Left renal pelvis (tissue), 4 donors: ENCODE results near the gene NUFIP2. TPM values are rescaled to one million over a fixed set of nuclear protein-coding genes. Genes with fewer than 3 reads are reported as not detected.
"Not testable (repeated sequence)": the region's sequence is repeated elsewhere in the genome, so short reads cannot be mapped to it uniquely, and the experiment has no call there.

Source experiments
- DNase-seq, 4 donors: peaks; one replicate each; pipeline ENCODE4 v3.0.0-alpha.2; 2013; ENCODE audit warnings: low read depth in 4 of 4, low spot score in 3 of 4
- polyA plus RNA-seq, 4 donors: library from polyadenylated mRNA; unstranded; fragments of 120-200 nt; gene quantifications; one replicate each; pipeline ENCODE4 v1.2.1, GENCODE V29; 2013; ENCODE audit not compliant: insufficient read length in 4 of 4

NUFIP2 gene
- polyA plus RNA-seq, 4 donors = 35.3 to 46.3 (median 43.1) TPM

GRCh38 chr17:29283961-29284360 lies 10.0 kb downstream of the NUFIP2 start:
- no peak for DNase-seq

- no peak for DNase-seq
Measured at GRCh38 chr17:29283496-29283895, 10.5 kb downstream of the NUFIP2 start.

GRCh38 chr17:29279397-29280070 lies 14.4 kb downstream of the NUFIP2 start:
- no peak for DNase-seq

GRCh38 chr17:29278692-29279091 lies 15.3 kb downstream of the NUFIP2 start:
- DNase-seq = no peak

- no peak for DNase-seq
Measured at GRCh38 chr17:29273924-29274323, 20.0 kb downstream of the NUFIP2 start.

- not testable (repeated sequence) for DNase-seq
Measured at GRCh38 chr17:29271980-29272379, 22.0 kb downstream of the NUFIP2 start.

- no peak for DNase-seq
Measured at GRCh38 chr17:29263916-29264315, 30.0 kb downstream of the NUFIP2 start.

- no peak for DNase-seq
Measured at GRCh38 chr17:29257756-29258155, 36.2 kb downstream of the NUFIP2 start.

GRCh38 chr17:29256735-29257466 lies 37.0 kb downstream of the NUFIP2 start:
- no peak for DNase-seq

GRCh38 chr17:29255926-29256522 lies 37.9 kb downstream of the NUFIP2 start:
- DNase-seq = no peak

- DNase-seq = no peak
Measured at GRCh38 chr17:29253037-29253436, 40.9 kb downstream of the NUFIP2 start.

GRCh38 chr17:29252101-29252791 lies 41.7 kb downstream of the NUFIP2 start:
- no peak for DNase-seq

- no peak for DNase-seq
Measured at GRCh38 chr17:29251184-29251583, 42.8 kb downstream of the NUFIP2 start.

- no peak for DNase-seq
Measured at GRCh38 chr17:29250666-29251065, 43.3 kb downstream of the NUFIP2 start.

GRCh38 chr17:29248845-29249244 lies 45.1 kb downstream of the NUFIP2 start:
- no peak for DNase-seq

GRCh38 chr17:29247219-29247618 lies 46.7 kb downstream of the NUFIP2 start:
- DNase-seq = no peak

- DNase-seq = no peak
Measured at GRCh38 chr17:29246628-29247027, 47.3 kb downstream of the NUFIP2 start, which contains the start of gene CRYBA1. Gene CRYBA1 (plus strand): TSS chr17:29246859. CDS start chr17:29246864, 5 bp downstream.

- DNase-seq = no peak
Measured at GRCh38 chr17:29245401-29245800, 48.5 kb downstream of the NUFIP2 start.

- no peak for DNase-seq
Measured at GRCh38 chr17:29243792-29244191, 50.2 kb downstream of the NUFIP2 start.

GRCh38 chr17:29242790-29243189 lies 51.2 kb downstream of the NUFIP2 start:
- DNase-seq = no peak

- DNase-seq = no peak
Measured at GRCh38 chr17:29242051-29242450, 51.9 kb downstream of the NUFIP2 start.
